Stimulated activated CD8-positive, alpha-beta memory T cell treated with anti-CD3 and anti-CD28 coated beads, Interleukin-2, amount 100 ng/mL, for 48 hours (primary cell): Measurements from ENCODE around the gene MOGAT3.
A peak's percentile ranks its signal among the peaks of the same experiment; 100 is the strongest.

Source experiments
- DNase-seq, 2 donors: peaks; one replicate each; pipeline ENCODE4 v3.0.0-alpha.2; 2020; ENCODE audit warnings: low read depth in 2 of 2

MOGAT3 gene

DNA sequence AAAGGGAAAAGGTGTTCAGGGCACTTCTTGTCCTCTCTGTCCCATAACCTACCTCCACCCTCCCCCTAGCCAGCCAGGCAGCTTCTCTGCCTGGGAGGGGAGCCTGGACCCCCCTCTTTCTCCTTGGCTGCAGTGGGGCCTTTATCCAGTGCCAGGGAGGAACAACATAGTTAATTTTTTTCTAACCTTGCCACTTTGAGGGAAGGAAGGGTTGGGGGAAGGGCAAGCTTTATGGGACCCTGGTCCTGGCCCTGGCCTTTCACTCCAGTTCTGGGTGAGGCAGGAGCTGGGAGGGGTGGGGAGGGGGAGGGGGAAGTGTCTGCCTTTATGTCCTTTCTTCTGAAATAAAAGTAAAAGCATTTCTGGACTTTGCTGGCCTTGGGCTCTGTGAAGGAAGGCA lies 39.9 kb downstream of the MOGAT3 start:
- DNase-seq = no peak

DNA sequence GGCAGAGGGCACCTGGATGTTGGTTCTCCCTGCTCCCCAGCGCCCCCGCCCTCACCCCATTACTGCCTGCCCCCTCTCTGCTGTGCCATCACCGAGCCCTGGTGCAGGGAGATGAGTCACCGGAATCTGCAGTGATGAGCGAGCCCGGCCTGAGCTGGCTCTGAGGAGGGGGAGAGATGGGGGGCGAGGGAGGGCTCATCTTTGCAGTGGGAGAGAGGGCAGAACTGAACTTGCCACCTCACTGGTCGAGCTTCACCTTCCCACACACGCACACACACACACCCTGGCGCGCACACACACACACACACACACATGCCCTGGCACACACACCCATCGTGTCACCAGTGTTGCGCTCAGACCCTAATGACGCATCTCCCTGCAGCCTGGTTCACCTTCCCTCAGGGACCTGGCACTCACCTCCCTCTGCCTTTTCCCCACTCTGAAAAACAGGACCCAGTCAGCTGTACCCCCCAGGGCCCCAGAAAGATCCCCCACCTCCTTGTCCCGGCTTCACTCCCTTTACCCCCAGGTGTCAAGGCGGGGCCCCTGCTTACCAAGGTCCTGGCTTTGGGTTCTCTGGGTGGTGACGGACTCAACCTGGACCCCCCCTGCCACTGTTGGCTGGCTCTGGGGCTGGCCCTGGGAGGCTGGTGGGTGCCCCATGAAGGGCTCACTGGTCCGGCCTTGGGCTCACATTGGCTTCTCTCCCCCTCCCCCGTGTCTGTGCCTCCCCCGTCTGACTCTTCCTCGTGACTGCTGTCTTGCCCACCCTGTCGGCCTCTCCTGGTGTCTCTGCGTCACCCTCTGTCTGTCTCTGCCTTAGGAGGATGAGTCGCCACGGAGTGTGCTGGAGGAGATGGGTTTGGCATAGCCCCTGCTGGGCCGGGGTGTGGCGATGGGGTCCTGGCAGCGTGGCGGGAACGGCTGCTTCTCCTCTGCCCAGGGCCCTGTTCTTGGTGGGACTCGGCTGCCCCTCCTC lies 40.9 kb downstream of the MOGAT3 start:
- DNase-seq = no peak

DNA sequence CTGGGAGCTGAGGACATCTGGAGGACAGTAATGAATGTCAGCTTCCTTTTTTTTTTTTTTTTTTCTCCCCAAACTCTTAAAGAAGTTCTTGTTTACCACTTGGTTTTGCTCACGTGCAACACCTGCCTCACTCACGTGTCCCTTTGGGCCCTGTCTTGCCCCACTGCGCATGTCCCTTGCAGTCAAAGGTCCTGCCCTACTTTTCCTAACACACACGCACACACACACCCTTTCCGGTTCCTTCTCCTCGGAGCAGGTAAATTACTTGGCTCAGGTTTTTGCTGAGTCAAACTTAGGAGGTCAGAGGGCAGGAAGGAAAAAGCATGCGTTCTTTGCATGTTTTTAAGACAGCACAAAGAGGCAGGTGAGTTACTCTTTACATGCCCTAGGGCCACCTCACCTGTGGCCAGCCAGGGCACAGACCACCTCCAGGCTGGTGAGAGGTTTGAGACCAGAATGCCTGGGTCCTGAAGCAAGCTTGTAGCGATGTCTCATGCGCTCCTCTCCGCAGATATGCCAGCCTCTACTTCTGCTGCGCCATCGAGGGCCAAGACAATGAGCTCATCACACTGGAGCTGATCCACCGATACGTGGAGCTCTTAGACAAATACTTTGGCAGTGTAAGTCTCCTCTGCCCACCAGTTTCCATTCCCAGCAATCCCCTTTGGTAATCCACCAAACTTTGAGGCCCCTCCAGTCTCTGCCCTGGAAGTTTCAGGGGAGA lies 43.8 kb downstream of the MOGAT3 start:
- no peak for DNase-seq

GRCh38 chr7:101156277-101156676 lies 44.6 kb downstream of the MOGAT3 start:
- no peak for DNase-seq

DNA sequence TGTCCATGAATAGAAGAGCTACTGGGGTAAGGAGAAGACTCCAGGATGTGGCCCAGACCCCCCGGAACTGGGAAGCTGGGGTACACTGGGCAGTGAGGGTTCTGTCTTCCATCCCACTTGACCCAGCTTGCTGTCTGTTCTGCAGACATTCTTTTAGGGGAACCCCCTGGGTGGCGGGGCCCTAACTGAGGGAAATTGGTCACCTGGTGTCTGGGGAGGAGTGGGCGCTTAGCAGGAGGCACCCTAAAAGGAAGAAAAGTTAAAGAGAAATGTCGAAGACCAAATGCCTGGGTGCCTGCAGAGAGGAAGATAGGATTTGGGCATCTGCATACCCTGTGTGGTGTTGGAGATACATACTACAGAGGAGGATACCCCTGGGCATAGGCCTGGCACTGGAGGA lies 45.5 kb downstream of the MOGAT3 start:
- no peak for DNase-seq

DNA sequence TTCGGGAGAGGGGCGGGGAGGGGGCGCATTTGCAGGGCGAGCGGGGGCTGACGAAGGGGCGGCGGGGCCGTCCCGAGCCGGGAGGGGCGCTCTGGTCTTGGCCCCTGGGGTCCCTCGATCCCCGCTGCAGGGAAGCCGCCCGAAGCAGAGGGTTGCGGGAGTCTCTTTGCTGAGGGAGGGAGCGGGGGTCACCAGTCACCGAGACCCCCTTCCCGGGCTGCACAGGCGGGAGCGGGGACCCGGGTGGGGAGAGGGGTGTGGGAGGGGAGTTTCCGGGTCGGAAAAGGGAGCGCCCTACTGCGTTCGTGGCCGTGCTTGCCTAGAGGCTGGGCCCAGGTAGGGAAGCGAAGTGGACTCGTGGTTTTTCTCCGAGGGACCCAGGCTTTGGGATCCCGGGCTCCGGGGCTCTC lies 46.1 kb downstream of the MOGAT3 start:
- no peak for DNase-seq

- peak; percentile 92 to 93 for DNase-seq
These were observed 46.7 kb downstream of the MOGAT3 start, which contains the start of gene AP1S1 for GRCh38 chr7:101153969-101154692. TSS of gene AP1S1 (plus strand) at chr7:101154476. CDS start at chr7:101154515, 39 bp downstream.

DNA sequence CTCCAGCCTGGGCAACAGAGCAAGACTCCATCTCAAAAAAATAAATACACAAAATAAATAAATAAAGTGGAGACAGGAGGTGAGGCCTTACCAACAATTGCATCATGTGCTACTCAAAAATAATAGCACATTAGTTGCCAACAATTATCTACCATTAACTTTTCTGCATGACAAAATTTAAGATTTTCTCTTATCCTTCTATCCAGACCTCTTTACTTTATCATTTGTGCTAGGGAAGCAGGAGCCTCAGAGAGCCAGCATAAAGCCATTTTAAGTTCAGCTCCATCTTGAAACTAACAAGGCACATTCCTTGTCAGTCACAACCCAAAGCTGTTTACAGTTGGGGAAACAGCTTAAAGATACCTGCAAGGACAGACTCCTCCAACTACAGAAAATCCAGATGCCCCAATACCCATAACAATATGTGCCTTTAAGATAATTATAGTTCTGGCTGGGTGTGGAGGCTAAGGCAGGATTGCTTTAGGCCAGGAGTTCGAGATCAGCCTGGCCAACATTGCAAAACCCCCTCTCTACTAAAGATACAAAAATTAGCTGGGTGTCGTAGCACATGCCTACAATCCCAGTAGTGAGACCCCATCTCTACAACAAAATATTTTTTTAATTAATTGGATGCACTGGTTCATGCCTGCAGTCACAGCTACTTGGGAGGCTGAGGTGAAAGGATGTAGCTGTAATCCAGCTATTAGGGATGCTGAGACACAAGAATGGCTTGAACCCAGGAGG lies 48.8 kb downstream of the MOGAT3 start:
- no peak for DNase-seq
